ENCODE results near the gene BNIPL.

GRCh38 chr1:151058692-151059091, 22.3 kb downstream of the BNIPL start:
- TF ChIP-seq, protein P1, sequence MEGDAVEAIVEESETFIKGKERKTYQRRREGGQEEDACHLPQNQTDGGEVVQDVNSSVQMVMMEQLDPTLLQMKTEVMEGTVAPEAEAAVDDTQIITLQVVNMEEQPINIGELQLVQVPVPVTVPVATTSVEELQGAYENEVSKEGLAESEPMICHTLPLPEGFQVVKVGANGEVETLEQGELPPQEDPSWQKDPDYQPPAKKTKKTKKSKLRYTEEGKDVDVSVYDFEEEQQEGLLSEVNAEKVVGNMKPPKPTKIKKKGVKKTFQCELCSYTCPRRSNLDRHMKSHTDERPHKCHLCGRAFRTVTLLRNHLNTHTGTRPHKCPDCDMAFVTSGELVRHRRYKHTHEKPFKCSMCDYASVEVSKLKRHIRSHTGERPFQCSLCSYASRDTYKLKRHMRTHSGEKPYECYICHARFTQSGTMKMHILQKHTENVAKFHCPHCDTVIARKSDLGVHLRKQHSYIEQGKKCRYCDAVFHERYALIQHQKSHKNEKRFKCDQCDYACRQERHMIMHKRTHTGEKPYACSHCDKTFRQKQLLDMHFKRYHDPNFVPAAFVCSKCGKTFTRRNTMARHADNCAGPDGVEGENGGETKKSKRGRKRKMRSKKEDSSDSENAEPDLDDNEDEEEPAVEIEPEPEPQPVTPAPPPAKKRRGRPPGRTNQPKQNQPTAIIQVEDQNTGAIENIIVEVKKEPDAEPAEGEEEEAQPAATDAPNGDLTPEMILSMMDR (IDR thresholded peaks at IDR 0.05): no peak
- TF ChIP-seq POLR2AphosphoS5 (IDR thresholded peaks at IDR 0.05) (no peak), POLR2A (IDR thresholded peaks at IDR 0.05; ENCODE audit: low read depth) (no peak), EP300 (IDR thresholded peaks at IDR 0.05) (no peak)

All from esophagus muscularis mucosa (tissue), 4 donors.